Measurements from ENCODE around the gene OLFM3. TPM values are rescaled to one million over a fixed set of nuclear protein-coding genes. Genes with fewer than 3 reads are reported as not detected.
A peak's percentile ranks its signal among the peaks of the same experiment; 100 is the strongest.

Gene OLFM3
- not detected in 2 replicates for total RNA-seq (2022)
- percentile 2 among the genes with signal in this experiment for Bru-seq, nascent RNA
- percentile 2 among the genes with signal in this experiment for BruChase-seq, experiment 1, labeled RNA remaining after a 6-hour chase
- BruChase-seq, experiment 2, labeled RNA remaining after a 2-hour chase: percentile 3 among the genes with signal in this experiment
- long read RNA-seq: 0 reads

GRCh38 chr1:101996825-101997465 lies at the start of gene OLFM3:
Gene OLFM3, minus strand, starts transcription at chr1:101996926.
- TF ChIP-seq CTCF (IDR thresholded peaks at IDR 0.05; ENCODE audit: unreplicated experiment): no peak
- Mint-ChIP-seq H3K4me1 (ENCODE audit: low read depth, unreplicated experiment) (no peaks in the 10 kb centered on the region), H3K36me3 (ENCODE audit: insufficient read depth, unreplicated experiment) (no peaks in the 10 kb centered on the region), H3K9me3 (ENCODE audit: low read depth, unreplicated experiment) (no peaks in the 10 kb centered on the region), H3K27ac (ENCODE audit: unreplicated experiment) (no peak within 1 kb of the TSS), H3K27me3 (ENCODE audit: unreplicated experiment) (no peaks in the 10 kb centered on the region), H3K4me3 (ENCODE audit: low read depth, unreplicated experiment) (peak within 1 kb of the TSS; percentile 53)
- BruUV-seq (replicated peaks): no TSS peak
- intact Hi-C loops (cut with micrococcal nuclease; ENCODE audit: unreplicated experiment): loop anchor here (5.0 to 10.0 kb wide), 4 partner anchors 172 to 978 kb away; no protein-coding TSS in a partner anchor
- CTCF ChIA-PET: no interaction called here
- peak; percentile 22 for DNase-seq

DNA sequence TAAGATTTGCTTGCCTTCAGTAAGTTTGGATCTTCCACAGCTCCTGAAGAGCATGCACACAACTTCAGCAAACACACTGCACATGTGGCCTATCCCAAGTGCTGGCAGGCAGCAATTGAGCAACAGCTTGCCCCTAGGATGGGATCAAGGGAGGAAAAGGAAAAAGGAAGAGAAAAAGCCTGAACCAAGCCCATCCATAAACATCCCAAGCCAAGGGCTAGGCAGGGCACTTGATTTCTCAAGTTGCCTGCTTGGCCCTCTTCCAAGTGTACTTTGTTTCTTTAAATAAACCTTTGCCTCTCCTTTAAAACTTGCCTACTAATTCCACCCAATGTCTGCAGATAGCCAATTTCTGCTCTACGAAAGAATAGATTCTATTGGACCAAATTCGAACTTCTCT lies 49.0 kb upstream of the OLFM3 start:
- no peaks in the 10 kb centered on the region for H3K36me3 Mint-ChIP-seq (ENCODE audit: insufficient read depth, unreplicated experiment)
- no peak overlapping the region for H3K4me3 Mint-ChIP-seq (ENCODE audit: low read depth, unreplicated experiment)
- H3K27me3 Mint-ChIP-seq (ENCODE audit: unreplicated experiment): no peaks in the 10 kb centered on the region
- CTCF ChIA-PET: no interaction called here
- no peaks in the 10 kb centered on the region for H3K4me1 Mint-ChIP-seq (ENCODE audit: low read depth, unreplicated experiment)
- H3K9me3 Mint-ChIP-seq (ENCODE audit: low read depth, unreplicated experiment): no peaks in the 10 kb centered on the region
- peak; percentile 6 for DNase-seq
- no TSS peak for BruUV-seq (replicated peaks)
- TF ChIP-seq CTCF (IDR thresholded peaks at IDR 0.05; ENCODE audit: unreplicated experiment): no peak
- intact Hi-C loops (cut with micrococcal nuclease; ENCODE audit: unreplicated experiment): no loop called here
- no peak overlapping the region for H3K27ac Mint-ChIP-seq (ENCODE audit: unreplicated experiment)

GRCh38 chr1:102032534-102032933 lies 35.8 kb upstream of the OLFM3 start:
- peaks cover 2% of the 10 kb centered on the region for H3K9me3 Mint-ChIP-seq (ENCODE audit: low read depth, unreplicated experiment)
- BruUV-seq (replicated peaks): no TSS peak
- no peak for DNase-seq
- TF ChIP-seq CTCF (IDR thresholded peaks at IDR 0.05; ENCODE audit: unreplicated experiment): no peak
- CTCF ChIA-PET: no interaction called here
- intact Hi-C loops (cut with micrococcal nuclease; ENCODE audit: unreplicated experiment): no loop called here
- H3K4me3 Mint-ChIP-seq (ENCODE audit: low read depth, unreplicated experiment): no peak overlapping the region
- H3K27ac Mint-ChIP-seq (ENCODE audit: unreplicated experiment): no peak overlapping the region
- H3K27me3 Mint-ChIP-seq (ENCODE audit: unreplicated experiment): no peaks in the 10 kb centered on the region
- H3K4me1 Mint-ChIP-seq (ENCODE audit: low read depth, unreplicated experiment): no peaks in the 10 kb centered on the region
- H3K36me3 Mint-ChIP-seq (ENCODE audit: insufficient read depth, unreplicated experiment): no peaks in the 10 kb centered on the region

DNA sequence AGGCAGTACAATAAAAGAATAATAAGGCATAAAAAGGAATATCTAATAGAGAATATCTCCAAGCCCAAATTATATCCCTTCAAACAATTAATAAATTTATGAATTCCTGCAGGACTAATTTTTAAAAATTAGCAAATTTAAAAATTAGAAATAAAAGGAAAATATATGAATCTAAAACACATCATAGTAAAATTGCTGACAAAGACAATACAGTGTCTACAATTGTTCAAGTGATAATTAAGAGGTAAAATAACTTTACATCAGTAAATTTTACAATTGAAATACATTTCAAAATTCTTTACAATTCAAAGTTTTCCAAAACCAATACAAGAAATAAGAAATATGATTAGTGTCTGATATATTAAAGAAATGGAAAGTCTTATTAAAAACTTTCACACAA lies 22.8 kb upstream of the OLFM3 start:
- H3K9me3 Mint-ChIP-seq (ENCODE audit: low read depth, unreplicated experiment): peaks cover 6% of the 10 kb centered on the region
- no peak overlapping the region for H3K4me3 Mint-ChIP-seq (ENCODE audit: low read depth, unreplicated experiment)
- H3K27ac Mint-ChIP-seq (ENCODE audit: unreplicated experiment): no peak overlapping the region
- BruUV-seq (replicated peaks): no TSS peak
- H3K27me3 Mint-ChIP-seq (ENCODE audit: unreplicated experiment): no peaks in the 10 kb centered on the region
- TF ChIP-seq CTCF (IDR thresholded peaks at IDR 0.05; ENCODE audit: unreplicated experiment): no peak
- intact Hi-C loops (cut with micrococcal nuclease; ENCODE audit: unreplicated experiment): no loop called here
- no peak for DNase-seq
- no peaks in the 10 kb centered on the region for H3K36me3 Mint-ChIP-seq (ENCODE audit: insufficient read depth, unreplicated experiment)
- H3K4me1 Mint-ChIP-seq (ENCODE audit: low read depth, unreplicated experiment): no peaks in the 10 kb centered on the region
- CTCF ChIA-PET: no interaction called here
